ENCODE measurements around the gene TREML4. TPM values are rescaled to one million over a fixed set of nuclear protein-coding genes. Genes with fewer than 3 reads are reported as not detected.

Gene TREML4
- total and polyA plus RNA-seq, 4 donors, result 0.49 TPM; not detected in 3

DNA sequence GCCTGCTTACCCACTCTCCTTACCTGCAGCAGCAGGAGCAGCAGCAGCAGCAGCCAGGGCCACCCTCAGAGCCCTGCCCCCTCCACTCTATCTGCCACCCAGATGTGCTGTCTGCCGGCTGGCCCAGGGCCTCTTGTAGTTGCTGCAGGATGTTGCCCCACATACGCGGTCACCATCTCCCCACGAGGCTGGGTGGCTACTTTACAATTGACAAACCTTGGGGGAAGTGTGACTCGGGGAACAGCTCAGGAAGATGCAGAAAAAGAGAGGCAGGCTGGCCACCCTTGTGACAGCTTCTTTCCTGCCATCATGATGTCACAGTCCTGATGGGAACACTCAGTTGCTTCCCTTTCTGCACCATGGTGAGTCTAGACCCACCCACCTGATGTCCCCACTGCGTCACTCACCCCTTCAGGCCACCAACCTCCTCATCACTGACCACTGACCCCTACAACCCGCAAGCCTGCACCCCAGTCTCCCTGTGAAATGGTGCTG, 43.8 kb downstream of the TREML4 start:
- ATAC-seq (ENCODE audit: low FRiP score) (peak; percentile 50), DNase-seq (peak in 1 of 2 donors; percentile 83)
- Histone ChIP-seq H3K27ac (ENCODE audit: low read depth in 1 of 2, low read length in 2 of 2) (no peak overlapping the region), H3K9me3 (ENCODE audit: control insufficient read depth, low read length) (no peaks in the 10 kb centered on the region), H3K27me3 (ENCODE audit: control insufficient read depth in 1 of 2, insufficient read depth in 2 of 2, low read length in 1 of 2) (no peaks in the 10 kb centered on the region), H3K36me3 (ENCODE audit: control insufficient read depth in 1 of 2, insufficient read depth in 2 of 2, low read length in 1 of 2) (no peaks in the 10 kb centered on the region), H3K4me3 (ENCODE audit: low read length in 2 of 2) (no peak overlapping the region), H3K4me1 (ENCODE audit: control insufficient read depth in 1 of 2, insufficient read depth in 2 of 2, low read length in 2 of 2) (no peaks in the 10 kb centered on the region)
- intact Hi-C loops (cut with DNase I), result no loop called here
- 57 to 63% methylated on average over 7 of the region's 7 CpGs for WGBS, 2 donors

DNA sequence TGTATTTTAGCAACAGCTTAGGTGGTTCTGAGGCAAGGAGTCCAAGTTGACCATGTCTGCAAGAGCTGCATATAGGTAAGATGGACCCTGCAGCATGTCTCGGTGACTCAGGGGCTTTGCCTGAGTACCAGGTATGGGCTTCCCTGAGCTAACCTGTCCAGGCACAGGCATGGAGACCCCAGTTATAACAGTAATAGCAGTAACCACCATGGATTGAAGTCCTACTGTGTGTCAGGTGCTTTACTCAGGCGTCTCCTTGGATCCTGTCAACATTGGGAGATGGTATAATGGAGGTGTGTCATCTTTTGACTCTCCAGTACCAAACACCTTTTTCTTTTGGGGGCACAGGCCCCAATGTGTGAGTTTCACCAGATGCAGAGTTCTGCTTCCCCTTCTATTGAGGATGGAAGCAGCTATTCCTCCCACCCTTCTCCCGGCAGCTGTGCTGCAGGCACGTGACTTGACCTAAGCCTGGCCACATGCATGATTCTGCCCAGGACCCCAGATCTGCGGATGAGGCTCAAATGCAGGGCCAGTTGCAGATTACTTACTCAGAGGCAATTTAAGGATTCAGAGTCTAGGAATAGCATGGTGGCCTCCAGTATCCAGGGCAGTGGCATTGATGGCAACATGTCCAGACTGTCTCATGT, 44.6 kb downstream of the TREML4 start:
- intact Hi-C loops (cut with DNase I), result no loop called here
- no peak overlapping the region for H3K27ac ChIP-seq (ENCODE audit: low read depth in 1 of 2, low read length in 2 of 2)
- no peaks in the 10 kb centered on the region for H3K27me3 ChIP-seq (ENCODE audit: control insufficient read depth in 1 of 2, insufficient read depth in 2 of 2, low read length in 1 of 2)
- ATAC-seq (ENCODE audit: low FRiP score) (no peak), DNase-seq (no peak)
- no peaks in the 10 kb centered on the region for H3K9me3 ChIP-seq (ENCODE audit: control insufficient read depth, low read length)
- H3K4me3 ChIP-seq (ENCODE audit: low read length in 2 of 2), result no peak overlapping the region
- no peaks in the 10 kb centered on the region for H3K36me3 ChIP-seq (ENCODE audit: control insufficient read depth in 1 of 2, insufficient read depth in 2 of 2, low read length in 1 of 2)
- H3K4me1 ChIP-seq (ENCODE audit: control insufficient read depth in 1 of 2, insufficient read depth in 2 of 2, low read length in 2 of 2), result no peaks in the 10 kb centered on the region
- 94 to 97% methylated on average over 5 of the region's 5 CpGs for WGBS, 2 donors

GRCh38 chr6:41273714-41274113, 45.6 kb downstream of the TREML4 start:
- DNase-seq (no peak), ATAC-seq (ENCODE audit: low FRiP score) (no peak)
- no peak overlapping the region for H3K27ac ChIP-seq (ENCODE audit: low read depth in 1 of 2, low read length in 2 of 2)
- no peak overlapping the region for H3K4me3 ChIP-seq (ENCODE audit: low read length in 2 of 2)
- H3K4me1 ChIP-seq (ENCODE audit: control insufficient read depth in 1 of 2, insufficient read depth in 2 of 2, low read length in 2 of 2), result no peaks in the 10 kb centered on the region
- intact Hi-C loops (cut with DNase I), result no loop called here
- H3K27me3 ChIP-seq (ENCODE audit: control insufficient read depth in 1 of 2, insufficient read depth in 2 of 2, low read length in 1 of 2), result no peaks in the 10 kb centered on the region
- WGBS, 2 donors, result 66 to 71% methylated on average over 5 of the region's 5 CpGs
- no peaks in the 10 kb centered on the region for H3K9me3 ChIP-seq (ENCODE audit: control insufficient read depth, low read length)
- no peaks in the 10 kb centered on the region for H3K36me3 ChIP-seq (ENCODE audit: control insufficient read depth in 1 of 2, insufficient read depth in 2 of 2, low read length in 1 of 2)

DNA sequence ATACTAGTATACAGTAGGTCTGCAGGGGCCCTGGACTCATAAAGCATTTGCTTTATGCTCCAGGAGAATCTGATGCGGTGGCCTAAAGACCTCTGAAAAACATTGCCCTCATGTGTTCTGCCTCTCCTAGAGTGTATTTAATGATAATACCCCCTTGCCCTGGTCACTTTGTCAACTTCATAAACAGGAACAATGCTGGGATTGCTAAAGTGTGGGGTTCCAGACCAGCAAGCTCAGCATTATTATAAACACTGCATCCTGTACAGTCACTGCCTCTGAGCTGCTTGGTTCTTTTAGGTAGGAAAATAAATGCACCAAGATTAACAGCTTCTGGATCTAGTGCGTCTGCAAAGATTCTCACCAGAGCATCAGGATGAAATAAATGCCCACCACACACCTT, 46.1 kb downstream of the TREML4 start:
- Histone ChIP-seq H3K27me3 (ENCODE audit: control insufficient read depth in 1 of 2, insufficient read depth in 2 of 2, low read length in 1 of 2) (no peaks in the 10 kb centered on the region), H3K4me1 (ENCODE audit: control insufficient read depth in 1 of 2, insufficient read depth in 2 of 2, low read length in 2 of 2) (no peaks in the 10 kb centered on the region), H3K4me3 (ENCODE audit: low read length in 2 of 2) (no peak overlapping the region), H3K27ac (ENCODE audit: low read depth in 1 of 2, low read length in 2 of 2) (no peak overlapping the region), H3K9me3 (ENCODE audit: control insufficient read depth, low read length) (no peaks in the 10 kb centered on the region), H3K36me3 (ENCODE audit: control insufficient read depth in 1 of 2, insufficient read depth in 2 of 2, low read length in 1 of 2) (no peaks in the 10 kb centered on the region)
- DNase-seq (no peak), ATAC-seq (ENCODE audit: low FRiP score) (no peak)
- WGBS, 2 donors, result 78 to 87% methylated on average over 2 of the region's 2 CpGs
- intact Hi-C loops (cut with DNase I), result no loop called here

DNA sequence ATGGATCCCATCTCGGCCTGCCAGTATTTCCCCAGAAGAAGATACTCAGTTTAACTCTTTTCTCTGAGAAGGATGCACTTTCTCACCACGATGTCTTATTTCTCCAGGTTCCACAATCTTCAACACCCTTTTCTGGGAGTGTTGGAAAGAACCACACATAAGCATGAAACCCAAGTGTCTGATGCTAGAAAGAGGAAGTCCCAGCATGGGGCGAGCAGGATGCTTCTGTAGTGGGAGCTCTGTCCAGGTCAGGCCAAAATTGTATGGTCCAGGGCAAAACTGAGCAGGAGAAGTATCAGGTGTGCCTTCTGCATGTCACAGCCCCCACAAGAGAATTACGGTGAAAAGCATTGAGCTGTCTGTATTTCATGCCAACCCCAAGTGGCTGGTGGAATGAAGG, 47.3 kb downstream of the TREML4 start:
- DNase-seq (no peak), ATAC-seq (ENCODE audit: low FRiP score) (no peak)
- no peak overlapping the region for H3K27ac ChIP-seq (ENCODE audit: low read depth in 1 of 2, low read length in 2 of 2)
- 79 to 80% methylated on average over 4 of the region's 4 CpGs for WGBS, 2 donors
- H3K36me3 ChIP-seq (ENCODE audit: control insufficient read depth in 1 of 2, insufficient read depth in 2 of 2, low read length in 1 of 2), result no peaks in the 10 kb centered on the region
- no peaks in the 10 kb centered on the region for H3K4me1 ChIP-seq (ENCODE audit: control insufficient read depth in 1 of 2, insufficient read depth in 2 of 2, low read length in 2 of 2)
- intact Hi-C loops (cut with DNase I), result no loop called here
- no peaks in the 10 kb centered on the region for H3K9me3 ChIP-seq (ENCODE audit: control insufficient read depth, low read length)
- no peaks in the 10 kb centered on the region for H3K27me3 ChIP-seq (ENCODE audit: control insufficient read depth in 1 of 2, insufficient read depth in 2 of 2, low read length in 1 of 2)
- H3K4me3 ChIP-seq (ENCODE audit: low read length in 2 of 2), result no peak overlapping the region

DNA sequence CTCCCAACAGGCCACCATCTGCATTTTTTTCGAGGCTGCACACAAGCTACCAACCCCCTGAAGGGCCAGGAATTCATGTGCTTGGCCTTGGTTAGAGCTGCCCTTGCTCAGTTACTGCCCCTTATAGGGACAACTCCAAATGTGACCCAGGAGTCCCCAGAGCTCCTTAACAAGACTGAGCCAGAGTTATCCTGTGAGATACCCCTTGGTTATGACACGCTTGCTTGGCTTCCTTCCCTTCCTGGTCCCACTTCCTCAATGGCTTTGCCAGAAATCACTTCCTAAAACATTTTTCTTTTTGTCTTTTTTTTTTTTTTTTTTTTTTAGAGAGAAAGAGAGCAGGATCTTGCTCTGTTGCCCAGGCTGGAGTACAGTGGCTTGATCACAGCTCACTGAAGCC, 49.5 kb downstream of the TREML4 start:
- Histone ChIP-seq H3K27ac (ENCODE audit: low read depth in 1 of 2, low read length in 2 of 2) (no peak overlapping the region), H3K9me3 (ENCODE audit: control insufficient read depth, low read length) (no peaks in the 10 kb centered on the region), H3K36me3 (ENCODE audit: control insufficient read depth in 1 of 2, insufficient read depth in 2 of 2, low read length in 1 of 2) (no peaks in the 10 kb centered on the region), H3K4me3 (ENCODE audit: low read length in 2 of 2) (no peak overlapping the region), H3K4me1 (ENCODE audit: control insufficient read depth in 1 of 2, insufficient read depth in 2 of 2, low read length in 2 of 2) (no peaks in the 10 kb centered on the region), H3K27me3 (ENCODE audit: control insufficient read depth in 1 of 2, insufficient read depth in 2 of 2, low read length in 1 of 2) (no peaks in the 10 kb centered on the region)
- intact Hi-C loops (cut with DNase I), result no loop called here
- WGBS, 2 donors, result 68 to 76% methylated on average over 2 of the region's 2 CpGs
- ATAC-seq (ENCODE audit: low FRiP score), result no peak
- DNase-seq, result peak in 1 of 2 donors; percentile 59

DNA sequence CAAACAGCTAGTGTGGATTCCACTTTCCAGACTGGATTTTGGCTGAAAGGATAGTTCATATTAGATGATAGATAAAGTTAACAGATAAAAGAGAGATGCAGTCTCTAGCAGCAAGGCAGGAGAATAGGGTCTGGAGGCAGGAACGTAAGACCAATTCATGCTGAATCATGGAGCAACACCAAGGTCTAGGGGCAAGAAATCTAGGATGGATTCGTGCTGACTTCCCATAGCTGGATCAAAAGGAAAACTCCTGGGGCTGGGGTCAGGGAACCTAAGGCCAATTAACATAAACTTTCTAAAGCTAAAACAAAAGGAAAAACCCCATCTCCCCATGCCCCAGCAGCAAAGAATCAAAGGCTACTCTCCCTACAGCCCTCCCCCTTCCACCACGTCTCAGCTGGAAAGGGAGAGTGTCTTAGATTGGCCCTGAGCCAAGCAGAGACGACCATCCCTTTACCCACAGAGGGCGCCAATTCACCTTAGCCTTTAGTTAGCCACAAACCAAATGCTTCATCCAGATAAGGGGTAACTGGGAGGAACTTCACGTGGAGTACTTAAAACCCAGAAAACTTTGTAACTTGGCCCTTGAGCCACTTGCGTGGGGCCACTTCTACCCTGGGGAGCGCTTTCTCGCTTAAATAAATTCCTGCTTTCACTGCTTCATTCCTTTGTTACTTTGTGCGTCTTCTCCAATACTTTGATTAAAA, 50.7 kb downstream of the TREML4 start:
- Histone ChIP-seq H3K4me1 (ENCODE audit: control insufficient read depth in 1 of 2, insufficient read depth in 2 of 2, low read length in 2 of 2) (no peaks in the 10 kb centered on the region), H3K27me3 (ENCODE audit: control insufficient read depth in 1 of 2, insufficient read depth in 2 of 2, low read length in 1 of 2) (no peaks in the 10 kb centered on the region), H3K36me3 (ENCODE audit: control insufficient read depth in 1 of 2, insufficient read depth in 2 of 2, low read length in 1 of 2) (no peaks in the 10 kb centered on the region), H3K4me3 (ENCODE audit: low read length in 2 of 2) (no peak overlapping the region), H3K9me3 (ENCODE audit: control insufficient read depth, low read length) (no peaks in the 10 kb centered on the region), H3K27ac (ENCODE audit: low read depth in 1 of 2, low read length in 2 of 2) (no peak overlapping the region)
- 27% methylated on average over 10 of the region's 10 CpGs for WGBS, 2 donors
- DNase-seq (peak in 1 of 2 donors; percentile 67), ATAC-seq (ENCODE audit: low FRiP score) (no peak)
- intact Hi-C loops (cut with DNase I), result no loop called here

DNA sequence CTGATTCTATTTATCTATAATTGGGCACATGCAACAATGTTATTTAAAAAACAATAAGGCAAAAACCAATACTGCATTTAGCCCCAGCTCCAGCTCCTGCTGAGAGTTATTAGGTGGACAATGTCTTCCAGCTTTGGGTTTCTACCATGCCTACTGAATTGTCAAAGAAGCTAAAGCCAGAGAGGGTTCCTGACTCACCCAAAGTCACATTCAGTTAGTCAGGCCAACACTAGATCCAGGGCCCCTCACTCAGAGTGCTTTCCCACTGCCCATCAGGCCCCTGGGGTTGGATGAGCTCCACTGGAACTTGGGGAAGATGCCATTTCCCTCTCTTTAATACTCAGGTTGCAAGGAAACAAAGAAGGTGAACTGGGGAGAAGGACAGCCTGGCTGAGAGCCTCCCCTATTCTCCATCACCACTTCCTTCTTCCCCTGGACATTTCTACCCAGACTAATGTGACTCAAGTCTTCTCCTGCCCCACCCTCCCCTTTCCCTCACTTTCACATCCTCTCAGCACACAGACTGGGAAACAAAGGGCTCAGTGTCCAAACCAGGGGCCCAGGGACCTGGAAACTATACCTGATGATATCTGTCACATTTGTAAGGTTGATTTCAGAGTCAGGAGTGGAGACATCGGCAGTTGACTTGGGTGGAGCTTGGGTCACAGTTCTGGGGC, 52.4 kb downstream of the TREML4 start:
- Histone ChIP-seq H3K4me3 (ENCODE audit: low read length in 2 of 2) (no peak overlapping the region), H3K4me1 (ENCODE audit: control insufficient read depth in 1 of 2, insufficient read depth in 2 of 2, low read length in 2 of 2) (no peaks in the 10 kb centered on the region), H3K27ac (ENCODE audit: low read depth in 1 of 2, low read length in 2 of 2) (no peak overlapping the region), H3K36me3 (ENCODE audit: control insufficient read depth in 1 of 2, insufficient read depth in 2 of 2, low read length in 1 of 2) (no peaks in the 10 kb centered on the region), H3K9me3 (ENCODE audit: control insufficient read depth, low read length) (no peaks in the 10 kb centered on the region), H3K27me3 (ENCODE audit: control insufficient read depth in 1 of 2, insufficient read depth in 2 of 2, low read length in 1 of 2) (no peaks in the 10 kb centered on the region)
- DNase-seq (no peak), ATAC-seq (ENCODE audit: low FRiP score) (no peak)
- WGBS, 2 donors, result 80 to 82% methylated on average over 1 of the region's 1 CpG
- intact Hi-C loops (cut with DNase I), result no loop called here

Data from aorta (tissue), 5 donors.